Retinal pigment epithelial cell (primary cell): ENCODE data around the gene MAPK12.

ENCODE experiments used
- DNase-seq: peaks from one replicate; pipeline ENCODE4 v3.0.0-alpha.2; 2010; ENCODE audit warnings: low read depth
- H3K4me3 ChIP-seq: 2 replicates; pipeline ENCODE4 v1.5.1; 2011; ENCODE audit warnings: mild to moderate bottlenecking, low read length, control low read depth, moderate library complexity
- CTCF ChIP-seq: conservative IDR thresholded peaks from 2 replicates; pipeline ENCODE4 v1.5.1; 2011; ENCODE audit warnings: low read depth, low read length, control low read depth, inconsistent platforms

Gene MAPK12

GRCh38 chr22:50250249-50250554 lies 11.3 kb downstream of the MAPK12 start:
- DNase-seq = no peak
- peak overlapping the region; percentile 70 for H3K4me3 ChIP-seq
- no peak for TF ChIP-seq CTCF

- H3K4me3 ChIP-seq = peak overlapping the region; percentile 70
- TF ChIP-seq CTCF = no peak
- no peak for DNase-seq
Observed at GRCh38 chr22:50249341-50250248, 11.9 kb downstream of the MAPK12 start.

- no peak overlapping the region for H3K4me3 ChIP-seq
- no peak for DNase-seq
- TF ChIP-seq CTCF = no peak
Observed at GRCh38 chr22:50248196-50249081, 13.0 kb downstream of the MAPK12 start.

GRCh38 chr22:50247748-50248147 lies 13.7 kb downstream of the MAPK12 start:
- DNase-seq = no peak
- H3K4me3 ChIP-seq = no peak overlapping the region
- no peak for TF ChIP-seq CTCF

- TF ChIP-seq CTCF = no peak
- H3K4me3 ChIP-seq = no peak overlapping the region
- DNase-seq = no peak
Observed at GRCh38 chr22:50246242-50247175, 15.0 kb downstream of the MAPK12 start.

- peak overlapping the region; percentile 98 for H3K4me3 ChIP-seq
- TF ChIP-seq CTCF = no peak
- no peak for DNase-seq
Observed at GRCh38 chr22:50245214-50246072, 16.0 kb downstream of the MAPK12 start.
